K562 (cell line): Measurements from ENCODE around the gene RING1. TPM values are rescaled to one million over a fixed set of nuclear protein-coding genes. Genes with fewer than 3 reads are reported as not detected.

ENCODE experiments used
- BCOR ChIP-seq: fragments of 450-650 bp; IDR thresholded peaks from 2 replicates; pipeline ENCODE4 v1.6.1; 2016
- BDP1 ChIP-seq: IDR thresholded peaks from 3 replicates; pipeline ENCODE4 v1.6.1; 2011; ENCODE audit not compliant: insufficient read length, insufficient read depth
- CEBPB ChIP-seq: fragments of 450-650 bp; IDR thresholded peaks from 2 replicates; pipeline ENCODE4 v1.6.1; 2016; ENCODE audit warnings: missing genetic modification characterization, missing compliant biosample characterization
- CEBPG ChIP-seq, 3 experiments: fragments of 200-800 bp in 1 of 3; sonication (Bioruptor generic) in 1 of 3; sonication (generic) in 1 of 3; formaldehyde crosslinking in 1 of 3; IDR thresholded peaks in 2 of 3; conservative IDR thresholded peaks in 1 of 3; 2 replicates each; pipeline versions ENCODE4 v1.6.1 to v1.8.0; 2016 to 2022; ENCODE audit warnings: missing compliant biosample characterization in 2 of 3, missing genetic modification characterization in 2 of 3, mild to moderate bottlenecking in 1 of 3, missing genetic modification reagents in 1 of 3
- CREB1 ChIP-seq, 2 experiments: sonication (generic) in 1 of 2; formaldehyde crosslinking in 1 of 2; IDR thresholded peaks; 2 replicates each; pipeline versions ENCODE4 v1.6.1 to v1.8.0; 2012 to 2022; ENCODE audit warnings: inconsistent platforms in 1 of 2, mild to moderate bottlenecking in 1 of 2, missing genetic modification reagents in 1 of 2, moderate library complexity in 1 of 2
- EHMT2 ChIP-seq: fragments of 450-650 bp; IDR thresholded peaks from 2 replicates; pipeline ENCODE4 v1.6.1; 2018; ENCODE audit warnings: antibody characterized with exemption
- ETV6 ChIP-seq, 3 experiments: fragments of 150-350 bp in 1 of 3; sonication (generic) in 1 of 3; formaldehyde crosslinking in 1 of 3; IDR thresholded peaks; 2 replicates each; pipeline versions ENCODE4 v1.6.1 to v1.8.0; 2014 to 2022; ENCODE audit warnings: borderline replicate concordance in 2 of 3, low read depth in 2 of 3, antibody characterized with exemption in 1 of 3, low read length in 1 of 3, mild to moderate bottlenecking in 1 of 3, missing genetic modification reagents in 1 of 3
- FOXP1 ChIP-seq: sonication (generic); formaldehyde crosslinking; IDR thresholded peaks from 2 replicates; pipeline ENCODE4 v1.8.0; 2022; ENCODE audit warnings: mild to moderate bottlenecking, missing genetic modification reagents
- GTF2E2 ChIP-seq: fragments of 200-800 bp; sonication (Bioruptor generic); IDR thresholded peaks from 2 replicates; pipeline ENCODE4 v1.6.1; 2016; ENCODE audit warnings: missing genetic modification characterization, missing compliant biosample characterization
- HNRNPUL1 ChIP-seq: fragments of 200-400 bp; formaldehyde crosslinking; IDR thresholded peaks from 2 replicates; pipeline ENCODE4 v1.6.1; 2017; ENCODE audit warnings: low read length
- IRF1 ChIP-seq: sonication (generic); formaldehyde crosslinking; IDR thresholded peaks from 2 replicates; pipeline ENCODE4 v1.8.0; 2022; ENCODE audit warnings: missing genetic modification reagents, mild to moderate bottlenecking, borderline replicate concordance
- LEF1 ChIP-seq: fragments of 450-650 bp; IDR thresholded peaks from 2 replicates; pipeline ENCODE4 v1.6.1; 2016; ENCODE audit warnings: mild to moderate bottlenecking
- MAFK ChIP-seq: IDR thresholded peaks from 2 replicates; pipeline ENCODE4 v1.6.1; 2011; ENCODE audit warnings: low read length, improper control_type of control experiment
- NFYB ChIP-seq: IDR thresholded peaks from 2 replicates; pipeline ENCODE4 v1.6.1; 2011; ENCODE audit warnings: mild to moderate bottlenecking, moderate library complexity; ENCODE audit not compliant: insufficient read length; ENCODE audit errors: extremely low read depth
- SMAD1 ChIP-seq: fragments of 150-350 bp; IDR thresholded peaks from 2 replicates; pipeline ENCODE4 v1.6.1; 2014; ENCODE audit warnings: low read length, low read depth; ENCODE audit not compliant: partially characterized antibody
- SMARCE1 ChIP-seq: fragments of 450-650 bp; IDR thresholded peaks from 2 replicates; pipeline ENCODE4 v1.7.1; 2016; ENCODE audit warnings: mild to moderate bottlenecking
- TAF15 ChIP-seq: fragments of 200-400 bp; formaldehyde crosslinking; IDR thresholded peaks from 2 replicates; pipeline ENCODE4 v1.6.1; 2017; ENCODE audit warnings: mild to moderate bottlenecking, low read depth, low read length, moderate library complexity
- TCF7 ChIP-seq: sonication (generic); IDR thresholded peaks from 2 replicates; pipeline ENCODE4 v1.6.1; 2016; ENCODE audit warnings: antibody characterized with exemption, borderline replicate concordance
- VEZF1 ChIP-seq: fragments of 200-800 bp; sonication (Bioruptor generic); IDR thresholded peaks from 2 replicates; pipeline ENCODE4 v1.6.1; 2017; ENCODE audit warnings: missing genetic modification characterization, missing compliant biosample characterization
- ZBTB2 ChIP-seq: fragments of 450-650 bp; IDR thresholded peaks from 2 replicates; pipeline ENCODE4 v1.6.1; 2016; ENCODE audit warnings: antibody characterized with exemption
- ZFP30 ChIP-seq: fragments of 250-450 bp; sonication (Bioruptor Pico); IDR thresholded peaks from 2 replicates; pipeline ENCODE4 v1.8.0; 2022; ENCODE audit warnings: moderate library complexity, mild to moderate bottlenecking, inconsistent platforms, borderline replicate concordance
- ZNF184 ChIP-seq: sonication (generic); formaldehyde crosslinking; IDR thresholded peaks from 2 replicates; pipeline ENCODE4 v1.5.0; 2020; ENCODE audit warnings: missing genetic modification reagents
- ZNF212 ChIP-seq: fragments of 450-650 bp; formaldehyde crosslinking; IDR thresholded peaks from 2 replicates; pipeline ENCODE4 v1.4.0; 2020; ENCODE audit warnings: mild to moderate bottlenecking
- ZNF830 ChIP-seq: fragments of 250-450 bp; sonication (Bioruptor Pico); IDR thresholded peaks from 2 replicates; pipeline ENCODE4 v1.5.0; 2021; ENCODE audit warnings: mild to moderate bottlenecking
- ZSCAN29 ChIP-seq: fragments of 450-650 bp; IDR thresholded peaks from 2 replicates; pipeline ENCODE4 v1.6.1; 2017
- polyA plus RNA-seq, 8 experiments: library from polyadenylated mRNA; depleted of rRNA in 4 of 8; stranded (reverse) in 5 of 8; unstranded in 3 of 8; fragments of >200 nt; fragmentation: Nextera tagmentation in 2 of 8; fragmentation: Illumina TruSeq in 1 of 8; extraction: Ambion mirVana in 2 of 8; extraction: Trizol in 1 of 8; gene quantifications; 2 replicates each; pipeline versions ENCODE4 v1.2.1 to v1.2.3, GENCODE V29; 2011 to 2014; ENCODE audit warnings: inconsistent platforms in 1 of 8, missing spikeins in 1 of 8
- total RNA-seq, 7 experiments: library from RNA; depleted of rRNA in 6 of 7; stranded (reverse); fragments of >200 nt in 6 of 7; fragmentation: Illumina TruSeq in 2 of 7; extraction: Trizol in 2 of 7; gene quantifications; 2 replicates each; pipeline versions ENCODE4 v1.2.1 to v1.2.3, GENCODE V29; 2011 to 2021; ENCODE audit warnings: low replicate concordance in 1 of 7

The RING1 gene
- total and polyA plus RNA-seq, 9 of the 15 experiments (the other 6 are each of a cell fraction or from before 2014, with no cell fraction given), result 4.2 to 59.1 (median 36.9) TPM

- no peak for TF ChIP-seq GTF2E2 (tag)
- no peak for TF ChIP-seq ZNF184 (CRISPR knock-in tag)
- peak; percentile 27; the same call in 1 of the 2 replicates for TF ChIP-seq CEBPG (CRISPR knock-in tag; IDR thresholded peaks at IDR 0.05)
- no peak for TF ChIP-seq CEBPG (tag; conservative IDR thresholded peaks at IDR 0.05 in 1 of 2, IDR thresholded peaks at IDR 0.05 in 1 of 2)
- peak; percentile 85 for TF ChIP-seq NFYB
- TF ChIP-seq ZBTB2, result no peak
- no peak for TF ChIP-seq HNRNPUL1
- peak; percentile 70 for TF ChIP-seq CREB1 (IDR thresholded peaks at IDR 0.05)
- TF ChIP-seq CREB1 (CRISPR knock-in tag; IDR thresholded peaks at IDR 0.05), result 0 out of 2 replicates have a peak, but pooled peaks have one; percentile 58
- TF ChIP-seq SMAD1, result peak; percentile 24
- no peak for TF ChIP-seq TAF15
- TF ChIP-seq BDP1, result no peak
- no peak for TF ChIP-seq EHMT2
- no peak; the same call in 1 of the 2 replicates for TF ChIP-seq VEZF1 (CRISPR knock-in tag)
- TF ChIP-seq IRF1, result no peak
- TF ChIP-seq ETV6 (IDR thresholded peaks at IDR 0.05; ENCODE audit: borderline replicate concordance in 1 of 2, low read depth in 2 of 2, low read length in 1 of 2), result no peak
- no peak for TF ChIP-seq ETV6 (CRISPR knock-in tag; IDR thresholded peaks at IDR 0.05; ENCODE audit: borderline replicate concordance)
- no peak for TF ChIP-seq ZNF212 (CRISPR knock-in tag)
- TF ChIP-seq MAFK, result peak; percentile 79
- peak; percentile 87 for TF ChIP-seq FOXP1 (CRISPR knock-in tag)
- no peak for TF ChIP-seq ZFP30
- 0 out of 2 replicates have a peak, but pooled peaks have one; percentile 49 for TF ChIP-seq ZSCAN29
- TF ChIP-seq CEBPB (tag), result peak; percentile 49; the same call in 1 of the 2 replicates
- TF ChIP-seq LEF1, result peak; percentile 84
- TF ChIP-seq BCOR, result peak; percentile 32; the same call in 1 of the 2 replicates
- peak; percentile 21; the same call in 1 of the 2 replicates for TF ChIP-seq SMARCE1
- TF ChIP-seq TCF7, result 0 out of 2 replicates have a peak, but pooled peaks have one; percentile 13
- 0 out of 2 replicates have a peak, but pooled peaks have one; percentile 57 for TF ChIP-seq ZNF830
Observed at GRCh38 chr6:33248932-33249731, 40.8 kb downstream of the RING1 start (continued).
